Measurements from ENCODE around the gene BABAM2.

- TF ChIP-seq CTCF (conservative IDR thresholded peaks at IDR 0.05; ENCODE audit: low read depth, low read length) (no peak), EZH2 (IDR thresholded peaks at IDR 0.05; ENCODE audit: low read length, unreplicated experiment) (no peak), EZH2phosphoT487 (IDR thresholded peaks at IDR 0.05; ENCODE audit: borderline replicate concordance, low read length) (no peak)
Measured at GRCh38 chr2:28368357-28368798, 477.8 kb downstream of the BABAM2 start.

All from PC-3 (cell line).